HG03175 (cell line): Measurements from ENCODE around the gene HMX3.
"Not testable (repeated sequence)": the region's sequence is repeated elsewhere in the genome, so short reads cannot be mapped to it uniquely, and the experiment has no call there.

ENCODE experiments used
- ATAC-seq: cut with Tn5 transposase; IDR thresholded peaks from one replicate; pipeline ENCODE4 v1.9.1; 2021; ENCODE audit warnings: mild to moderate bottlenecking, moderate library complexity; ENCODE audit not compliant: unreplicated experiment

The HMX3 gene

GRCh38 chr10:123170961-123171360 is 35.2 kb downstream of the HMX3 start:
- no peak for ATAC-seq

DNA sequence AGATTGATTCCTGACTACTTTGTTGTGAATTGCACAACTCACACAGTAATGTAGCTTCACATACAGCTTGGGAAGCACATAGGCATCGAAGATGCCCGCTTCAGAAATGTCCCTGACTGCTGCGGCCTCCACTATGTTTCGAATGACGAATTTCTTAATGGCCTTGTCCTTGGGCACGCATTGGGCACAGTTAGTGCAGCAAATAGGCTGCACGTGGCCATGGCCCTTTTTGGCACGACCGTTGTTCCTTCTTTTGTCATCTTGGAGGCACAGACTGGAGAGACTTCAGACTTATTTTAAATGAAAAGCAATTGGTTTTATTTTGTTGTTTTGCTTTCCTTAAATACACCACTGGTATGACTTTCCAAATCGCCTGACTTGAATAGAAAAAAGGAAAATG is 35.8 kb downstream of the HMX3 start:
- not testable (repeated sequence) for ATAC-seq

GRCh38 chr10:123175389-123176387 is 39.9 kb downstream of the HMX3 start:
- no peak for ATAC-seq

DNA sequence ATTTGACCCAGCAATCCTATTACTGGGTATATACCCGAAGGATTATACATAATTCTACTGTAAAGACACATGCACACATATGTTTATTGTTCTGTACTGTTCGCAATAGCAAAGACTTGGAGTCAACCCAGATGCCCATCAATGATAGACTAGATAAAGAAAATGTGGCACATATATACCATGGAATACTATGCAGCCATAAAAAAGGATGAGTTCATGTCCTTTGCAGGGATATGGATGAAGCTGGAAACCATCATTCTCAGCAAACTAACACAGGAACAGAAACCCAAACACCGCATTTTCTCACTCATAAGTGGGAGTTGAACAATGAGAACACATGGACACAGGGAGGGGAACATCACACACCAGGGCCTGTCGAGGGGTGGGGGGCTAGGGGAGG is 42.6 kb downstream of the HMX3 start:
- not testable (repeated sequence) for ATAC-seq

- no peak for ATAC-seq
Measured at GRCh38 chr10:123180101-123181090, 44.6 kb downstream of the HMX3 start.

DNA sequence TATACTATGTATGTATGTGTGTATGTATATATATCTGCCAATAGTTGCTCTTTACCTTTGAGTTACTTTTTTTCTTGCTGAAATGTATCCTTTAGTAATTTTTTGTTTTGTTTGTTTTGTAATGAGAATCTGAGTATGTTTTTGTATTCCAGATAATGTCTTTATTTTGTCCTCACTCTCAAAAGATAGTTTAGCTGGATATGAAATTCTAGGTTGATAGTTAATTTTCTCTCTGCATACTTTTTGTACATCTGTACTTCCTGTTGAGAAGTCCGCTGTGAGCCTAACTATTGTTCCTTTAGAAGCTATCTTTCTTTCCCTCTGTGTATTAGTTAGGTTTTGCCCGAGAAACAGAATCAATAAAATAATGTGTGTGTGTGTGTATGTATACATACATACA is 48.0 kb downstream of the HMX3 start:
- ATAC-seq, result no peak

DNA sequence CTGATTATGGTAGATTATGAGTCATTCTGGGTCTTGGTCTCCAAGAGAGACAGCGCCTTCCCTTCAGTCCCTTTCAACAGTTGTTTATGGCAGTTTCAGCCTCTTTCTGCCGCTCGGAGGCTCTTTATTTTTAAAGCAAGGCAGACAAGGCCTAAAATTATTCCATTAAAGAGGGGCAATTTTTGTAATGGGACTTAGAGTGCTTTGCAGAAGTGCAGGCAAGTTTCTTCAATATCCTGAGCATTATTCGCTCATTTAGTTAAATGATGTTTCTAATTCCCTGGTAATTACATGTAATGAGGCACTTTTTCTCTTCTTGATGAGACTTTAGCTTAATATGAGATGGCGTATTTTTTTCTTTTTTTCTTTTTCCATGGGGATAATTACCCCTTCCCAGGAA is 52.0 kb downstream of the HMX3 start:
- ATAC-seq, result no peak
